GM18907 (cell line): ENCODE data around the gene ZNF605.
"Not testable (repeated sequence)": the region's sequence is repeated elsewhere in the genome, so short reads cannot be mapped to it uniquely, and the experiment has no call there.

Source experiments
- ATAC-seq: cut with Tn5 transposase; IDR thresholded peaks from one replicate; pipeline ENCODE4 v1.9.1; 2021; ENCODE audit warnings: mild to moderate bottlenecking, moderate library complexity; ENCODE audit not compliant: unreplicated experiment

The ZNF605 gene

DNA sequence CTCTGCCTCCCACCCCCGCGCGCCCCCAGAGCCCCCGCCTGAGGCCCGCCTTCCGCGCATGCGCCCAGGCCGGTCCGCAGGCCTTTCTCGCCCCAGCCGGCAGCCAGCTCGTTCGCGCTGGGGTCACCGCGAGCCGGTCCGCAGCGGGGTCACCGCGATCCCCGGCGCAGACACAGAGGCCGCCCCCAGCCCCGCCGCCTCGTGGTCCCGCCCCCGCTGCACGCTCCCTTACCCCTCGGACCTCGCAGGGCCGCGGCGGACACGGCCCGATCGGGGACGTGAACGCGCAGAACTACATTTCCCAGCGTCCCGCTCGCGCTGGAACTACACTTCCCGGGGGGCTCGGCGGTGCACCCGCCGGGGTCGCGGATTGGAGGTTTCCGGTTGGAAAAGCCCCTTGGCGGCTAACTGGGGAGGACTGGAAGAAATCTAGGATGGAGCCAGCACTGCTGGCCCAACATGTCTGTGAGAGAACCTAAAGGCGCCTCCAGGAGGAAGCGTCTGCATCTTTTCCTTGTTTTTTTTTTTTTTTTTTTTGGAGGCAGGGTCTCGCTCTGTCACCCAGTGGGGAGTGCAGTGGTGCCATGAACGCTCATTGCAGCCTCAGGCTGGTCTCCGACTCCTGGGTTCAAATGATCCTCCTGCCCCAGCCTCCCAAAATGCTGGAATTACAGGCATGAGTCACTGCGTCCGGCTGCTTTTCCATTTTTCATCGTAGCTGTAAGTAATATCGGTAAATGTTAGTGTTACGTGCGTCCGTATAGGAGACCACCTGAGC, at the start of gene ZNF605:
TSS of gene ZNF605 (minus strand) at position 296 of the 778 bp plus-strand sequence. CDS start 10,671 bp downstream, outside the sequence.
- peak; percentile 95 for ATAC-seq

DNA sequence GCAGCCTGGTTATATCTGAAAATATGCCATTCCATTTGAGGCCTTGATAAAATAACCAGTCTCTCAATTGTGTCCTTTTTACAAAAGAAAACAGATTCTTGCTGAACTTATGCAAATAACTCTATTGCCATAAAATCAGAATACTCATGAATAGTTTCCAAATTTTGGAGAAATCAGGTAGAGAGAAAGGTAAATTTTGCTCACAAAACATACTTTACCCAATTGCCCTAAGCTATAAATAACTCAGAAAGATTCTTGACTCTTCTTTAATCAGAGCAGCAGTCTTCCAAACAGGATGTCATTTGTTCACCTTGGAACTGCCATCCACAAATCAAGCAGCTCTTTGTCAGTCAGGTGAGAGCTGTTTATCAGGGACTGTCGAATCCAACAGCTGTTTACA, 42.6 kb upstream of the ZNF605 start:
- ATAC-seq: no peak

DNA sequence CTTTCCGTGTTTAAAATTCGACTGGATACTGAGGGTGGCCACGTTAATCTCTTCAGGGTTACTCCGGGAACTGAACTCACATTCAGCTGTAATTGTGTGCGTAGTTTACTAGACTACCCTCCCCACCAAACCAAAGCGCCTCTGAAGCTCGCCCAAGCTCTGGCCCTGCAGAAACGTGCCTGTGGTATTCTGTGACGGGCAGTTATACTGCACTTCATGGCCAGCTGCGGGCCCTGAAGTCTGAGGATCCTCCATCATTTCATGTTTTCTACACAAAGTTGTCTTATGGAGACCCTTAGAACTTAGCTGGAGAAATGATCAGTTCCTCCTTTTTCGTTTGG, 30.7 kb upstream of the ZNF605 start:
- no peak for ATAC-seq

DNA sequence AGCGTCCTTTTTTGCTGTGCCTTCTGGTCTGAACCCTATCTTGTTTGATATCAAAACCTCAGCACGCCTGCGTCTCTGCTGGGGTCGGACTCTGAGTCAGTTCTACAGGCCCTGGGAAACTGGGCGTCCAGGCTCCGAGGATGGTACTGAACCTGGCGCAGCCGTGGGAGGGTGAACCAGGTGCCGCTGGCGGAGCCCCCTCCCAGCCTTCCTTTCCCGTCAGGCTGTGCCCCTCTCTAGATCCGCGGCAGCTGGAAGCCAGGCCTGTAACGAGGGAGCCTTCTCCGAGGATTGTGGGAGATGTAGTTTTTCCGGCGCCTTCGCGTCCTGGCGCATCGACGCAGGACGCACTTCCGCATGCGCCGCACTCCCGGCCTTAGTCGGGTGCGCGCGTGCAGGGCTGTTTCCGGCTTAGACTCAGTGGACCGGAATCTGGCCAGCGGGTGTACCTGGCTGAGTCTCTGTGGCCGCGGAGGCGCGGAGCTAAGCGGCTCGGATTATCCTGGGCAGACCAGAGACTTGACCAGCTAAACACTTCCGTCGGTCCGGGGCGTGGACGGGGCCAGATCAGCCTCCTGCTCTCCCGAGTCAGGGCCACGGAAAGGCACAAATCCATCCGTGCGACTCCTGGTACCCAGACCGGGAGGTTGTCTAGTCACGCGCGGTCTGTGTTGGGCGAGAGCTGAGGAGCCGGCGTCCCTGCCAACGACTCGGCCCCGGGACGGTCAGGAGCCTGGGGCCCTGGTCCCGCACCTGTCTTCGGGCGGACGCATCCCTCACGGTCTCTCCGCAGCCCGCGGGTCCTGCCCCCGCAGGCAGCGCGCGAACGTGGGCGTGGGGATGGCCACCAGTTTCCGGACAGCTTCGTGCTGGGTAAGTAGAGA, 30.1 kb upstream of the ZNF605 start, which contains the start of gene ZNF26:
TSS of gene ZNF26 (plus strand) at position 367 of the 884 bp plus-strand sequence. CDS start at position 841, 474 bp downstream.
- peak; percentile 96 for ATAC-seq

DNA sequence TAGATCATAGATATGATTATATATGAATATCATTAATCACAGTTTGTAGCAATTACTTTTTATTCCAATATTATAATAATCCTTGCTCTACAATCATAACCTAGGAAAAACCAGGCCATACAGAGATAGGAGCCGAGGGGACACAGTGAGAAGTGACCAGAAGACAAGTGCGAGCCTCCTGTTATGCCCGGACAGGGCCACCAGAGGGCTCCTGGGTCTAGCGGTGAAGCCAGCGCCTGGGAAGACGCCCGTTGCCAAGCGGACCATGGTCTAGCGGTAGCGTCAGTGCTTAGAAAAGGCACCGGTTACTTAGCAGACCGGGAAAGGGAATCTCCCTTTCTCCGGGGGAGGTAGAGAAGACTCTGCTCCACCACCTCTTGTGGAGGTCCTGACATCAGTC, 20.8 kb upstream of the ZNF605 start:
- ATAC-seq: not testable (repeated sequence)

DNA sequence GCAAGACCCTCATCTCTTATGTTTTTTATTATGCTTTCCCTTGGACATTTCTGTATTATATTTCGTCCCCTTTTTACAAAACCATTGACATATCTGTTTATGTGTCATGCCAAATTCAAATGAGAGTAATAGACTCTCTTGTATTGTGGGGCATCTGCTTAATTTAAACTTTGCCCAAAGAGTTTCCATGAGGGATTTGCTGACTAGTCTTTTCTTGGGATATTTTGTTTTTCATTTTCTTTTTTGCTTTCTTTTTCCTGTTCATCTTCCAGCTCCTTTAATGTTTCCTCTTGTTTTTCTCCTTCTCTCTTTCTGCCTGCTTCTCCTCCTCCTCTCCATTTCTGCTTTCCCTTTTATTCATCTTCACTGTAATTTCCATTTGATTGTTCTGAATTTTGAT, 16.3 kb upstream of the ZNF605 start:
- no peak for ATAC-seq

DNA sequence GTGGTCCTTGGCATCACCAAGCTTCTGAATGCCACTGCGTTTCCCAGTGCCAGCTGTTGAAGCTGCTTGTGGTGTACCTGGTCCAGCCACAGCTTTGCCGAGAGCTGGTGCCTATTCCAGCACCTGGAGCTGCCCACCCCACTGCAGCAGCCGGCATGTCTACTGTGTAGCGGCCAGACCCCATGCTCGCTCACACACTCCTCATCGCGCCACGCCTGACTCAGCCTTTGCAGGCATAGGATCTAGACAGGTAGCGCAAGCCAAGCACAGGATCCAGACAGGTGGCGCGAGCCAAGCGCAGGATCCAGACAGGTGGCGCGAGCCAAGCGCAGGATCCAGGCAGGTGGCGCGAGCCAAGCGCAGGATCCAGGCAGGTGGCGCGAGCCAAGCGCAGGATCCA, 11.6 kb upstream of the ZNF605 start:
- ATAC-seq: no peak

DNA sequence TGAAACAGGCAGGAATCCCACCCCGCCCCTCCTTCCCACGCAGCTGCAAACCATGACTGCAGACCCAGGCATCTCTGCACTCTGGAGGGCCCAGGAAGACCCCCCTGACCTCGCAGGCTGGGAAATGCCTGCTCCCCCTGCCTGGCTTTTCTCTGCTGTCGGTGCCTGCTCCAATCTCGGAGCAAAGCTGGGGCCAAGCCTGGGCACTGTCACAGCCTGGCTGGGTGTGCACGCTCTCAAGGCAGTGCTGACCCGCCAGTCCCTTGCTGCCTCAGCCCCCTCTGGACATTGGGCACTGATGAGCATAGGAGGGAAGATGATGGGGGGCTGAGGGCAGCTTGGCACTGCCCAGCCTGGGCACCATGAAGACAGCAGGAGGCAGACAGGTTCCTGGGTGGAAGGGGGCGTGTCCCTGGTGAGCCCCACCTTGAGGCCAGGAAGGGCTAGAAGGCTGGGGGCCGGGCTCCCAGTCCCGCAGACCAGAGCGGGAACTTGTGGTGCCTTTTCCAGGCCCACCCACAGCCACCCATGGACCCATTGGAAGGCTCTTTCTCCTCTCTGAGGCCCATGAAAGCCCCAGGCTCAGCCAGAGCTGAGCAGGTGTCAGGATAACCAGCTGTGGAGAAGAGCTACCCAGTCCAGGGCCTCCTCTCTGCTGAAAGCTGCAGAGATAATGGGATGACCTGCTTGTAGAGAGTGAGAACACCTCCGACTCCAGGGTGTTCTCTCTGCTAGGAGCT, 10.7 kb upstream of the ZNF605 start:
- no peak for ATAC-seq

DNA sequence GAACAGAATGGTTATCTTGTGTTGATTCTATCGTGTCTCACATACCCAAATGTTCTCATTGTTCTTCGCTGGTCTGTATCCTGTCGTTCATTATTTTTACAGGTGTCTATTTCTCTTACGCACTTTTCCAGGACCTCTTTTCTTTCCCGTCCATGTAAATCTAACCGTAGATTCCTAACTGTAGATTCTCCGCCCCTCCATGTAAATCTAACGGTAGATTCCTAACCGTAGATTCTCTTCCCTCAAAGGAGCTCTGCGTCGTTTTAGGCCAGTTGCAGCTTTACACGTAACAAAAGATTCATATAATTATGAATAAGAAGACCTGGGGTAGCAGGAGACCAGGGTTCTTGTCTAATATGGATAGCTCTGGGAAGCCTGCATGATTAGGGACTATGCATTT, 9.7 kb upstream of the ZNF605 start:
- no peak for ATAC-seq

DNA sequence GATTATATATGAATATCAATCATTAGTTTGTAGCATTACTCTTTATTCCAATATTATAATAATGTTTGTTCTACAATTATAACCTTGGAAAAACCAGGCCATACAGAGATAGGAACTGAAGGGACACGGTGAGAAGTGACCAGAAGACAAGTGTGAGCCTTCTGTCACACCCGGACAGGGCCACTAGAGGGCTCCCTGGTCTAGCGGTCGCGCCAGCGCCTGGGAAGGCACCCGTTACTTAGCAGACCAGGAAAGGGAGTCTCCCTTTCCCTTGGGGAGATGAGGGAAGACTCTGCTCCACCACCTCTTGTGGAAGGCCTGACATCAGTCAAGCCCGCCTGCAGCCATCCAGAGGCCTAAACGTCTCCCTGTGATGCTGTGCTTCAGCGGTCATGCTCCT, 7.8 kb upstream of the ZNF605 start:
- ATAC-seq: not testable (repeated sequence)

DNA sequence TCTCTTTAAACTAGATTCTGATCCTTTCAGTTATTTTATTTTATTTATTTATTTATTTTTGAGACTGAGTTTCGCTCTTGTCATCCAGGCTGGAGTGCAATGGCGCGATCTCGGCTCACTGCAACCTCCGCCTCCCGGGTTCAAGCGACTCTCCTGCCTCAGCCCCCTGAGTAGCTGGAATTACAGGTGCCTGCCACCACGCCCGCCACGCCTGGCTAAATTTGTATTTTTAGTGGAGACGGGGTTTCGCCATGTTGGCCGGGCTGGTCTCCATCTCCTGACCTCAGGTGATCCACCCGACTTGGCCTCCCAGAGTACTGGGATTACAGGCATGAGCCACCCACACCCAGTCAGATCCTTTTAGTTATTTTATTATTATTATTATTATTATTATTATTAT, 5.7 kb upstream of the ZNF605 start:
- not testable (repeated sequence) for ATAC-seq

DNA sequence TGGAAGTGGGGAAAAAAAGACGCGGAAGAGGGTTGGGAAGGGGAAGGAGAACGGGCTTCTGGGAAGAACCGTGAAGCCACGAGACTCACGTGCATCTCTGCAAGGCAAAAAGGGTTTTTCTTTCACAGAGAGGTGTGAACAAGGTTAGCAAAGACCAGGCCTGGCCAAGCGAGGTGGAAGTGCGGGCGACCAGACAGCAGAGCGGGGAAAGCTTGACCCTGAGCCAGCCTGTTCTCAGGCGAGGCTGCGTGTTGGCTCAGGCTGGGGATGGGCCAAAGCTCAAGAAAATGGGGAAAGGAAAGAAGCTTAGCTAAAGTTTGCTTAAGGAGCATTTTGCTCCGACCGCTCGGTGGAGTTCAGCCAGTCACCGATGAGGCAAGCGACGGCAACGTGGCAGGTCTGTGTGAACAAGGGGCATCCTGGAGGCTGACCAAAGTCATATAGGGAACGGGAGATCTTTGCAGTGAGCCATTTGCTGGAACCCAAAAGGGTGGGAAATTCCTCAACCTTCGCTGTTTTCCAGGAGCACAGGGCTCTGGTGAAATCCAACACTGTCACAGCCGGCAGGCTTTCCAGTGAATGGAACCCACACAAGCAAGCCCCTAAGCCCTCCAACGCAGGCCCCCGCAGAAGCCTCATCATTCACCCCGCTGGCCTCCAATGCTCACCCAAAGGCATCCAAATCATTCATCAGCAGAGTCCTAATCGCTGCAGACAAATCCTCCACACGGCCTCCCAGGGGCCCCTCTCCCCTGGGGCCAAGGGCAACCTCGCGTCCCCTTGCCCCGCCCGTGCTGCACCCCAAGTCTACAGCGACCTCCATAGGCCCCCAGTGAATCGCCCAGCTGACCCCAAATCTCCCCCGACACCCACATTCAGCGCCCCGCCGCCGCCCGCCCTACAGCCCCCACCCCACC, 754 bp downstream of the ZNF605 start:
- ATAC-seq: peak; percentile 30

DNA sequence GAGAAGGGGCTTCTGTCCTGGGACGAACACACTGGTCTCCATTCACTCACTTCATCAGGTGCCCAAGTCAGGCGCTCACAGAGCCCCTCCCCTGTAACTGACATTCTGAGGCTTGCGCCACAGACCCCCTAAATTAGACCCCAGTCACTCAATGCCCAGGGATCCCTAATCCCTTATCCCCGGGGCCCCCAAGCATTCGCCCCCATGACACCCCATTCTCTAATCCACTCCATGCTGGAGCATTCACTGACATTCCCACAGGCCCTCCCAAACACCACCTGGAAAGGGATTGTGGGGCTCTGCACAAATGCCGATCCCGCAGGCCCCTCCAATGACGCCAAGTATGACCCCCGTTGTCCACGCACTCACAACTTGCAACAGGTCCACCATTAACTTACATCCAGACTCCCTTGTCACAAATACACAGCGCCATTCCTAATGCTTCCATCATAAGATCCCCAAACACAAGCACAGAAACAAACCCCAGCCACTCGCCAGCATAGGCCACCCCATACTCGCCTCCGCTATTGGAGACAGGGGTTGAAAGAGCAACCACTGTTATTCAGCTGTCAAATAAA, 1.5 kb downstream of the ZNF605 start:
- ATAC-seq: no peak

DNA sequence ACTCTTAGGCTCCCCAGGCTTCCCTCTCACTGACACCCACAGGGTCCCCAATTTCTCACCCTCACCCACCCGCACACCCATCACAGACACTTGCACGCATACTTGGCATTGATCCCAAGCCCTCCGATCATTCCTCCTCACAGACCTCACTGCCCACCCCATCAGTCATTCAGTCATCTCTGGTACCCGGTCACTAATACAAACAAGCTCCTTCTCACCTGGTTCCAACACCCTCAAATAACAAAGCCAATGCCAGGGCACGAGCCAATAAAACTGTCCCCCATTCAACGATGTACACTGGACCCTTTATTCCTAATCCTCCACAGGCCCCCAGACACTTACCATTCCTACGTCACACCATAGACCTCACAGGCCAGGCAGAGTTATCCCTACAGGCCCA, 2.3 kb downstream of the ZNF605 start:
- ATAC-seq: no peak

DNA sequence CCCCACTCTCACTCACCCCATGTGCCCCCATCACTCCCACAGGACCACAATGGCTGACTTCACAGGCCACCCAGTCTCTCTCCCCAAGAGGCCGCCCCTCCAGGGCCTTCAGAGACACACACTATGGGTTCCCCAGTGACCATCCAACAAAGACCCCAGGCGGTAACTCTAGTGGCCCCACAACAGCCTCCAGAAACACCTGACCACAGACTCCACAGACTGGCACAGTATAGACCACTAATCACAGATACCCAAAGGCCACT, 3.0 kb downstream of the ZNF605 start:
- ATAC-seq: no peak

DNA sequence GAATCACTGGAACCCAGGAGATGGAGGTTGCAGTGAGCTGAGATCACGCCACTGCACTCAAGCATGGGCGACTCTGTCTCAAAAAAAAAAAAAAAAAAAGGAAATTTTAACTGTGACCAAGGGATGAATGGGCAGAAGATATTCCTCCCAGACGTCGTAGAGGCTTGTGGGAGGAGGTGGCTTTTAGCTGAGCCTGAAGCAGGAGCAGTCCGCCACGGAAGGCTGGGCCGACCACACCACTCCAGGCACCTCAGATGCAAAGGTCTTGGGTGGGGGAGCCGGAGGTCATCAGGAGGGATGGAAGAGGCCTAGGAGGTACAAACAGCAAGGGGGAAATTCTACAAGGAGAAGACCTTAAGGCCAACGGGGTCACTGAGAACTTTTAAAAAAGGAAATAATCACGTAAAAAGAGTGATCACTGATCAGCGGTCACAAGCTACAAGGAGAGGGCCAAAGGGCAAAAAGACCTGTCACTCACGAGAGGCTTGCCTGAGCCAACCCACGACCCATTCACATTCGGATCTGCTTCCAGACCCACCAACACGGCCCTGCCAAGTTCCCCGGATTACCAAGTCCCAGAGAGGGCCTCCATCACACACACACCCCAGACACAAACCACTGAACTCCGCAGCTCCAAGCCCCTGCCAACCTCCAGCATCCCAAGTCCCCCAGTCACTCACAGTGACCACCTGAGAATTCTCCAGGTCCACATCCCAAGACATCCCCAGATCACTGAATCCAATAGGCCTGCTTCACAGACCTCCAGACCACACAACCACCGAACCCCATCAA, 3.5 kb downstream of the ZNF605 start:
- ATAC-seq: no peak

DNA sequence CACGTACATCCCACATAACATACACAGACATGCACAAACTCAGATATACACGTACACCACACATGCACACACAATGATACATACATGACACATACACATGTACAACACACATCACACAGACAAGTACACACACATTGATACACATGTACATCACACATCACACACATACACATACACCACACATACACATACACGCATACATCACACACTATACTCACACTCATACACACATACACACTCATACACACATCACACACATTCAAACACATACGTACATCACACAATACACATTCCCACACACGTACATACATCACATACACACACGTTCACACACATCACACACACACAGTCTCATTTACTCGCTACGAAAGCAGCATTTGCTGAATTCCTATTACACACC, 4.5 kb downstream of the ZNF605 start:
- ATAC-seq: no peak

DNA sequence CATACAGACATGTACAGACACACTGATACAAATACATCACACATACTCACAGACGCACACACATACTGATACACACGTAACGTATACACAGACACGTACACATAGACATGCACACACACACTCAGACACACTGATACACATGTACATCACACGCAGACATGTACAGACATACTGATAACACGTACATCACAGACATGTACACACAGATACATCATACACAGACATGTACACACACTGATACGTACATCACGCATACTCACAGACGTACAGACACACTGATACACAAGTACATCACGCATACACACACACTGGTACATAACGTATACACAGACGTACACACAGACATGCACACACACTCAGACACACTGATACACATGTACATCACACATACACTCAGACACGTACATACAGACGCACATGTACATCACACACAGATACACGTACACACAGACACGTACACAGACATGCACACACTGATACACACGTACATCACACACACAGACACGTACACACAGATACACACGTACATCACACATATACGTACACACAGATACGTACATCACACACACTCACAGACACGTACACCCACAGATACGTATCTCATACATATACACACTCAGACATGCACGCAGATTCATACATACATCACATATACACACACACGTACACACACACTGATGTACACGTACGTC, 5.1 kb downstream of the ZNF605 start:
- no peak for ATAC-seq
